Thoracic aorta (tissue), 2 donors: ENCODE data around the gene SLC41A3. TPM values are rescaled to one million over a fixed set of nuclear protein-coding genes. Genes with fewer than 3 reads are reported as not detected.

Source experiments
- ATAC-seq: fragments of 150-250 bp; one replicate; pipeline ENCODE4 v1.8.0; 2017; ENCODE audit warnings: low read depth; ENCODE audit not compliant: insufficient number of reproducible peaks, low FRiP score
- DNase-seq: peaks from one replicate; pipeline ENCODE4 v3.0.0-alpha.2; 2020; ENCODE audit warnings: low spot score
- H3K27ac ChIP-seq, 2 donors: fragments of 200-600 bp; sonication (generic); 1 replicate in 1 of 2; 2 replicates in 1 of 2; pipeline ENCODE4 v1.5.1; 2016; ENCODE audit warnings: mild to moderate bottlenecking in 2 of 2, moderate library complexity in 2 of 2
- H3K27me3 ChIP-seq: fragments of 200-600 bp; sonication (generic); replicated peaks from 2 replicates; pipeline ENCODE4 v1.6.0; 2016; ENCODE audit warnings: mild to moderate bottlenecking; ENCODE audit not compliant: insufficient read depth
- H3K36me3 ChIP-seq: fragments of 200-600 bp; sonication (generic); one replicate; pipeline ENCODE4 v1.5.1; 2016
- H3K4me1 ChIP-seq, 2 donors: fragments of 200-600 bp; sonication (generic); 1 replicate in 1 of 2; 2 replicates in 1 of 2; pipeline versions ENCODE4 v1.5.1 to v1.6.0; 2016; ENCODE audit warnings: low read depth in 2 of 2, mild to moderate bottlenecking in 1 of 2; ENCODE audit not compliant: control insufficient read depth in 1 of 2
- H3K4me3 ChIP-seq: fragments of 200-600 bp; sonication (generic); 2 replicates; pipeline ENCODE4 v1.5.1; 2016; ENCODE audit warnings: mild to moderate bottlenecking
- H3K9me3 ChIP-seq: fragments of 200-600 bp; sonication (generic); 2 replicates; pipeline ENCODE4 v1.5.1; 2016
- CTCF ChIP-seq: fragments of 200-600 bp; sonication (generic); IDR thresholded peaks from one replicate; pipeline ENCODE4 v1.5.1; 2019; ENCODE audit warnings: antibody characterized with exemption
- total RNA-seq, 2 donors: library from RNA; depleted of rRNA; stranded (reverse); fragments of >200 nt; gene quantifications; one replicate each; pipeline versions ENCODE4 v1.1.0 to v1.2.3, GENCODE V29; 2016

The SLC41A3 gene
- total RNA-seq, 2 donors from 2014 or later, result 70.9 to 106 TPM

GRCh38 chr3:126035362-126036050 lies 48.4 kb downstream of the SLC41A3 start:
- no peak overlapping the region for H3K27ac ChIP-seq
- TF ChIP-seq CTCF, result no peak
- DNase-seq, result no peak
- ATAC-seq, result no peak
- H3K9me3 ChIP-seq, result no peaks in the 10 kb centered on the region
- H3K27me3 ChIP-seq, result no peaks in the 10 kb centered on the region
- H3K36me3 ChIP-seq, result peaks cover 5% of the 10 kb centered on the region
- H3K4me3 ChIP-seq, result no peak overlapping the region
- H3K4me1 ChIP-seq, result no peaks in the 10 kb centered on the region

GRCh38 chr3:126034481-126035361 lies 49.2 kb downstream of the SLC41A3 start:
- Histone ChIP-seq H3K9me3 (no peaks in the 10 kb centered on the region), H3K27me3 (no peaks in the 10 kb centered on the region), H3K36me3 (peaks cover 5% of the 10 kb centered on the region), H3K27ac (no peak overlapping the region), H3K4me1 (no peaks in the 10 kb centered on the region), H3K4me3 (no peak overlapping the region)
- no peak for ATAC-seq
- no peak for TF ChIP-seq CTCF
- DNase-seq, result no peak

GRCh38 chr3:126033765-126034164 lies 50.2 kb downstream of the SLC41A3 start:
- Histone ChIP-seq H3K27ac (no peak overlapping the region), H3K27me3 (no peaks in the 10 kb centered on the region), H3K4me1 (no peaks in the 10 kb centered on the region), H3K36me3 (peaks cover 10% of the 10 kb centered on the region), H3K4me3 (no peak overlapping the region), H3K9me3 (no peaks in the 10 kb centered on the region)
- no peak for TF ChIP-seq CTCF
- ATAC-seq (no peak), DNase-seq (no peak)

DNA sequence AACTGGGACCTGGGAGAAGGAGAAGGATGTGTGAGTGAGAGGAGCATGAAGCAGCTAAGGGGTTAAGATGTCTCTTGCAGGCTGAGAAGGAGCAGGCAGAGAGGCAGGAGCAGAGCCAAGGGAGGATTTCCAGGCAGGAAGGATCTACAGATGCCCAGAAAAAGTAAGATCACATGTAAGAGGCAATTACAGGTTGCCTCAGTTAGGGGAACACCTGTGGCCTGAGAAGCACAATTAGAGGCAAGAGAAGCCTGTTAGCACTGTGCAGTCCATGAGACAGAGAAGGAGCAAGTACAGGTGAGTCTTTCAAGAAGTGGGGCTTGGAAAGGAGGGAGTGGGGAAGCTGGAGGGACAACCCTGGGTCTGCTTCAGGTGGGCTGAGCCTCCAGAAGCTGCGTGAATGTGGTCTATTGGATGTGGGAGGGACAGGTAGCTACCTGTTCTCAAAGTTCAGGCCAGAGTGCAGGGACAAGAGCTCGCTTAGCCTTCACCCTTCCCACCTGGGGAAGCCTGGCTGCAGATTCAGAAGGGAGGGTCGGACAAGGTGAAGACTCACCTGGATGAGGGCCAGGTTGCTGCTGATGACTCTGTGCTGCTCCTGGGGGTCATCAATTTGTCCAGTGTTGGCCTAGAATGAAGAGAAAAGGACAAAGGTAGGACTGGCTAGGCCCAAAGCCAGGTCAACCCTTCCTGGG lies 50.7 kb downstream of the SLC41A3 start:
- ATAC-seq, result no peak
- Histone ChIP-seq H3K36me3 (peaks cover 10% of the 10 kb centered on the region), H3K27ac (no peak overlapping the region), H3K4me3 (no peak overlapping the region), H3K9me3 (no peaks in the 10 kb centered on the region), H3K27me3 (no peaks in the 10 kb centered on the region), H3K4me1 (no peaks in the 10 kb centered on the region)
- DNase-seq, result no peak
- TF ChIP-seq CTCF, result no peak

DNA sequence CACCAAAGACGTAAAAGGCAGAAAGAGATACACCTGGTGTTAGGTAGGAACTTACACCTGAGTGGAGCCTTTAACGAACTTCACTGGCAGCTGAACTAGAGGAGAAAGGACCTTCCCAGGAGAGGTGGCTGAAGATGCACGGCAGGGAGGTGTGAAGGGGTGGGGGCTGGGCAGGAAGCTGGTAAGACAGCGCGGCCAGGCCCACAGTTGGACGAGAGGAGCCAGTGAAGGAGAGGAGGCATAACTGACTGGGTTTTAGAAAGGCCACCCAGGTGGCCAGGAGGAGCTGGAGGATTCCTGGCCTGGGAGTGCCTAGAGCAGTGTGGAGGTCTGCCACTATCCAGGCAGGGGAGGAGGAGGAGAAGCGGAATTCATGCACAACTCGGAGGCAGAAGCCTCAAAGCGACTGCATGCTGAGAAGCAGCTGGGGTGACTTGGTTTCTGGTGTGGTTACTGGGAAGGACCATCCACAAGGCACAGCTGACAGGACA lies 51.9 kb downstream of the SLC41A3 start:
- ATAC-seq, result no peak

More for the DNA sequence above, 51.9 kb downstream of the SLC41A3 start:
- H3K27me3 ChIP-seq, result no peaks in the 10 kb centered on the region
- no peaks in the 10 kb centered on the region for H3K9me3 ChIP-seq
- TF ChIP-seq CTCF, result no peak
- DNase-seq, result no peak
- peaks cover 10% of the 10 kb centered on the region for H3K36me3 ChIP-seq
- no peak overlapping the region for H3K4me3 ChIP-seq
- no peak overlapping the region for H3K27ac ChIP-seq
- no peaks in the 10 kb centered on the region for H3K4me1 ChIP-seq
